HCT116 (cell line): ENCODE data around the gene ADH6. TPM values are rescaled to one million over a fixed set of nuclear protein-coding genes. Genes with fewer than 3 reads are reported as not detected.

Source experiments
- ATAC-seq: fragments of 200-7000 bp; cut with Tn5 transposase; 2 replicates; pipeline ENCODE4 v1.9.1; 2020; ENCODE audit warnings: mild to moderate bottlenecking, moderate library complexity
- BruUV-seq: library from RNA; stranded (reverse); fragments of 400-500 nt; replicated peaks from 2 replicates; lab custom pipeline; 2021; lab: Mats Ljungman, UMichigan
- CTCF ChIA-PET: fragments of 300-600 bp; sonication (Branson Sonifier 250); formaldehyde crosslinking; loops from one replicate; lab custom pipeline; 2021; ENCODE audit warnings: antibody characterized with exemption; lab: Charles Lee
- POLR2A ChIA-PET: fragments of 300-600, 350-600 bp; sonication (Branson Sonifier 250); formaldehyde crosslinking; loops from one replicate; lab custom pipeline; 2021; ENCODE audit warnings: antibody characterized with exemption; lab: Charles Lee
- RAD21 ChIA-PET, 2 experiments: fragments of 300-600 bp; sonication (Branson Sonifier 250); formaldehyde crosslinking; loops; one replicate each; lab custom pipeline; 2023; ENCODE audit warnings: low total read pairs in 2 of 2; ENCODE audit not compliant: uncharacterized antibody in 2 of 2, unreplicated experiment in 2 of 2, low non-redundant PET in 1 of 2; lab: Charles Lee
- DNase-seq: peaks from one replicate; pipeline ENCODE4 v3.0.0-alpha.2; 2010; ENCODE audit warnings: low read depth, low spot score
- H2AFZ ChIP-seq: fragments of 200-600 bp; shearing (Covaris generic), sonication (generic); 2 replicates; pipeline ENCODE4 v1.6.1; 2017; ENCODE audit warnings: low read depth, mixed run types, mixed read lengths, antibody characterized with exemption, low read length; ENCODE audit not compliant: poor library complexity, severe bottlenecking
- H3K27ac ChIP-seq: 2 replicates; pipeline ENCODE4 v1.5.1; 2012; ENCODE audit warnings: low read depth, low read length
- H3K27me3 ChIP-seq: fragments of 200-600 bp; sonication (generic); 2 replicates; pipeline ENCODE4 v1.6.1; 2016; ENCODE audit warnings: mixed run types, low read length, mixed read lengths; ENCODE audit not compliant: insufficient read depth
- H3K36me3 ChIP-seq, 2 experiments: fragments of 200-500 bp in 1 of 2; fragments of 200-600 bp in 1 of 2; sonication (Bioruptor generic) in 1 of 2; sonication (generic) in 1 of 2; 2 replicates each; pipeline versions ENCODE4 v1.5.1 to v1.6.1; 2014 to 2016; ENCODE audit warnings: low read length in 2 of 2, inconsistent platforms in 1 of 2, mixed read lengths in 1 of 2, mixed run types in 1 of 2; ENCODE audit not compliant: insufficient read depth in 2 of 2, control insufficient read depth in 1 of 2
- H3K4me1 ChIP-seq, 2 experiments: fragments of 200-600 bp in 1 of 2; sonication (generic) in 1 of 2; 2 replicates each; pipeline versions ENCODE4 v1.5.1 to v1.6.1; 2012 to 2017; ENCODE audit warnings: low read length in 2 of 2, inconsistent platforms in 1 of 2, mild to moderate bottlenecking in 1 of 2, mixed read lengths in 1 of 2, mixed run types in 1 of 2, moderate library complexity in 1 of 2; ENCODE audit not compliant: insufficient read depth in 2 of 2, control insufficient read depth in 1 of 2
- H3K4me2 ChIP-seq: fragments of 200-600 bp; sonication (generic); 2 replicates; pipeline ENCODE4 v1.6.1; 2017; ENCODE audit warnings: mixed run types, low read length, mixed read lengths
- H3K4me3 ChIP-seq, 2 experiments: fragments of 200-600 bp in 1 of 2; sonication (generic) in 1 of 2; replicated peaks in 1 of 2; 2 replicates each; pipeline ENCODE4 v1.5.1; 2011 to 2016; ENCODE audit warnings: low read length in 2 of 2, control low read depth in 1 of 2, low read depth in 1 of 2, mild to moderate bottlenecking in 1 of 2, mixed read lengths in 1 of 2, mixed run types in 1 of 2
- H3K79me2 ChIP-seq: fragments of 200-600 bp; sonication (generic); 2 replicates; pipeline ENCODE4 v1.6.1; 2017; ENCODE audit warnings: mild to moderate bottlenecking, mixed run types, low read length, moderate library complexity, mixed read lengths; ENCODE audit not compliant: insufficient read depth
- H3K9ac ChIP-seq: fragments of 200-600 bp; sonication (generic); 2 replicates; pipeline ENCODE4 v1.6.1; 2016; ENCODE audit warnings: low read length, mixed read lengths
- H3K9me2 ChIP-seq: fragments of 200-600 bp; sonication (generic), shearing (Covaris generic); 2 replicates; pipeline ENCODE4 v1.6.1; 2017; ENCODE audit warnings: mixed run types, mild to moderate bottlenecking, moderate library complexity; ENCODE audit not compliant: insufficient read depth
- H3K9me3 ChIP-seq, 2 experiments: fragments of 200-500 bp in 1 of 2; fragments of 200-600 bp in 1 of 2; sonication (Bioruptor generic) in 1 of 2; sonication (generic) in 1 of 2; 2 replicates each; pipeline ENCODE4 v1.6.1; 2014 to 2017; ENCODE audit warnings: low read length in 2 of 2, mixed read lengths in 2 of 2, inconsistent platforms in 1 of 2, low read depth in 1 of 2, mild to moderate bottlenecking in 1 of 2, mixed run types in 1 of 2, moderate library complexity in 1 of 2; ENCODE audit not compliant: control insufficient read depth in 1 of 2, insufficient read depth in 1 of 2
- H4K20me1 ChIP-seq: fragments of 200-600 bp; sonication (generic), shearing (Covaris generic); 2 replicates; pipeline ENCODE4 v1.6.1; 2017; ENCODE audit warnings: mixed run types, mild to moderate bottlenecking, moderate library complexity; ENCODE audit not compliant: insufficient read depth
- ATF3 ChIP-seq: IDR thresholded peaks from 2 replicates; pipeline ENCODE4 v1.6.1; 2012
- CEBPB ChIP-seq: IDR thresholded peaks from 2 replicates; pipeline ENCODE4 v1.6.1; 2012; ENCODE audit warnings: low read depth
- CTCF ChIP-seq, 3 experiments: fragments of 200-600 bp in 1 of 3; sonication (generic) in 1 of 3; IDR thresholded peaks in 2 of 3; conservative IDR thresholded peaks in 1 of 3; 2 replicates each; pipeline ENCODE4 v1.5.1; 2012 to 2017; ENCODE audit warnings: low read depth in 2 of 3, low read length in 2 of 3, antibody characterized with exemption in 1 of 3, borderline replicate concordance in 1 of 3, control low read depth in 1 of 3, mild to moderate bottlenecking in 1 of 3, mixed read lengths in 1 of 3, mixed run types in 1 of 3, moderate library complexity in 1 of 3; ENCODE audit not compliant: insufficient read depth in 1 of 3
- EGR1 ChIP-seq: IDR thresholded peaks from 2 replicates; pipeline ENCODE4 v1.6.1; 2012; ENCODE audit warnings: low read depth
- ELF1 ChIP-seq: IDR thresholded peaks from 2 replicates; pipeline ENCODE4 v1.6.1; 2012; ENCODE audit warnings: low read depth, borderline replicate concordance
- EZH2 ChIP-seq: fragments of 200-600 bp; sonication (generic); IDR thresholded peaks from 2 replicates; pipeline ENCODE4 v1.6.1; 2017; ENCODE audit warnings: antibody characterized with exemption, mixed run types
- EZH2phosphoT487 ChIP-seq: fragments of 200-600 bp; IDR thresholded peaks from 2 replicates; pipeline ENCODE4 v1.6.1; 2018; ENCODE audit warnings: antibody characterized with exemption, borderline replicate concordance
- FOSL1 ChIP-seq: IDR thresholded peaks from 2 replicates; pipeline ENCODE4 v1.6.1; 2012; ENCODE audit warnings: low read depth
- JUND ChIP-seq: IDR thresholded peaks from 2 replicates; pipeline ENCODE4 v1.6.1; 2012
- MAX ChIP-seq: IDR thresholded peaks from 2 replicates; pipeline ENCODE4 v1.6.1; 2012
- POLR2A ChIP-seq: IDR thresholded peaks from 2 replicates; pipeline ENCODE4 v1.7.0; 2011; ENCODE audit warnings: borderline replicate concordance; ENCODE audit not compliant: insufficient read depth, insufficient read length; ENCODE audit errors: extremely low read depth
- SIN3A ChIP-seq: IDR thresholded peaks from 2 replicates; pipeline ENCODE4 v1.6.1; 2012; ENCODE audit warnings: low read depth
- SP1 ChIP-seq: IDR thresholded peaks from 2 replicates; pipeline ENCODE4 v1.6.1; 2012; ENCODE audit warnings: low read depth
- TCF7L2 ChIP-seq: IDR thresholded peaks from 2 replicates; pipeline ENCODE4 v1.7.0; 2011; ENCODE audit warnings: borderline replicate concordance, inconsistent platforms; ENCODE audit not compliant: insufficient read depth, insufficient read length; ENCODE audit errors: extremely low read depth
- YY1 ChIP-seq: IDR thresholded peaks from 2 replicates; pipeline ENCODE4 v1.6.1; 2011; ENCODE audit warnings: low read length, low read depth, moderate library complexity, mild to moderate bottlenecking; ENCODE audit not compliant: insufficient replicate concordance; ENCODE audit errors: extremely low read depth
- ZBTB33 ChIP-seq: IDR thresholded peaks from 2 replicates; pipeline ENCODE4 v1.6.1; 2011; ENCODE audit warnings: mild to moderate bottlenecking, low read length, moderate library complexity; ENCODE audit not compliant: insufficient replicate concordance; ENCODE audit errors: extremely low read depth
- ZFX ChIP-seq: fragments of 450-650 bp; IDR thresholded peaks from 2 replicates; pipeline ENCODE4 v1.6.1; 2017
- ZNF274 ChIP-seq: fragments of 200-500 bp; sonication (Bioruptor generic); IDR thresholded peaks from 2 replicates; pipeline ENCODE4 v1.6.1; 2014; ENCODE audit warnings: mild to moderate bottlenecking, low read depth, low read length, inconsistent platforms
- intact Hi-C: fragments of 100-400 bp; cut with micrococcal nuclease; formaldehyde crosslinking; loops from 2 replicates; pipeline ENCODE4 v1.10.0; 2022
- total RNA-seq: library from RNA; stranded (reverse); gene quantifications from one replicate; pipeline ENCODE4 v1.2.1, GENCODE V29; 2021; ENCODE audit not compliant: unreplicated experiment

The ADH6 gene
- total RNA-seq, 1 experiment from 2014 or later = not detected

GRCh38 chr4:99219479-99219878, 433 bp upstream of the ADH6 start (continued):
- no peak for TF ChIP-seq ZFX
- TF ChIP-seq ZNF274 = no peak
- TF ChIP-seq, all 23 proteins: peak for 0

GRCh38 chr4:99215521-99215920, 3.5 kb downstream of the ADH6 start:
- Histone ChIP-seq H3K9me2 (no peaks in the 10 kb centered on the region), H3K9ac (no peak overlapping the region)
- POLR2A ChIA-PET = no interaction called here
- TF ChIP-seq ELF1 = no peak
- no peak for TF ChIP-seq EZH2phosphoT487
- TF ChIP-seq SIN3A = no peak
- TF ChIP-seq EGR1 = no peak
- TF ChIP-seq YY1 = no peak
- no peak for TF ChIP-seq JUND
- TF ChIP-seq POLR2A = no peak
- TF ChIP-seq ZBTB33 = no peak
- TF ChIP-seq TCF7L2 = no peak
- TF ChIP-seq CTCF (IDR thresholded peaks at IDR 0.05 in 2 of 3, conservative IDR thresholded peaks at IDR 0.05 in 1 of 3; ENCODE audit: borderline replicate concordance in 1 of 3, insufficient read depth in 1 of 3, low read depth in 2 of 3, low read length in 2 of 3) = no peak
- TF ChIP-seq ATF3 = no peak
- no peak for TF ChIP-seq MAX
- TF ChIP-seq ZNF274 = no peak
- no peak for TF ChIP-seq FOSL1
- no peak for TF ChIP-seq EZH2
- TF ChIP-seq SP1 = no peak
- no peak for TF ChIP-seq CEBPB
- TF ChIP-seq, all 23 proteins: peak for 0
- Histone ChIP-seq H3K36me3 (no peaks in the 10 kb centered on the region), H3K4me1 (no peaks in the 10 kb centered on the region), H2AFZ (no peak overlapping the region), H3K27me3 (no peaks in the 10 kb centered on the region), H3K4me3 (no peak overlapping the region), H3K79me2 (no peaks in the 10 kb centered on the region), H4K20me1 (no peaks in the 10 kb centered on the region), H3K9me3 (no peaks in the 10 kb centered on the region), H3K4me2 (no peak overlapping the region), H3K27ac (no peak overlapping the region)
- BruUV-seq = no TSS peak
- CTCF ChIA-PET = no interaction called here
- RAD21 ChIA-PET = no interaction called here
- DNase-seq = no peak
- intact Hi-C loops = no loop called here
- no peak for ATAC-seq
